GM23248 (cell line): ENCODE data around the gene HS6ST1. TPM values are rescaled to one million over a fixed set of nuclear protein-coding genes. Genes with fewer than 3 reads are reported as not detected.

ENCODE experiments used
- DNase-seq: peaks from one replicate; pipeline ENCODE4 v3.0.0-alpha.2; 2015
- H2AFZ ChIP-seq: fragments of 200-600 bp; sonication (generic); 2 replicates; pipeline ENCODE4 v1.6.1; 2016; ENCODE audit warnings: antibody characterized with exemption
- H3F3A ChIP-seq: fragments of 200-600 bp; sonication (generic); 2 replicates; pipeline ENCODE4 v1.6.1; 2016; ENCODE audit warnings: mild to moderate bottlenecking, antibody characterized with exemption, mixed run types; ENCODE audit not compliant: insufficient read depth
- H3K27ac ChIP-seq: fragments of 200-600 bp; sonication (generic); 2 replicates; pipeline ENCODE4 v1.5.1; 2016; ENCODE audit warnings: mild to moderate bottlenecking
- H3K27me3 ChIP-seq: fragments of 200-600 bp; sonication (generic); replicated peaks from 2 replicates; pipeline ENCODE4 v1.6.1; 2016; ENCODE audit warnings: mild to moderate bottlenecking; ENCODE audit not compliant: insufficient read depth
- H3K36me3 ChIP-seq: fragments of 200-600 bp; sonication (generic); 2 replicates; pipeline ENCODE4 v1.6.1; 2016; ENCODE audit warnings: low read depth, mild to moderate bottlenecking
- H3K4me1 ChIP-seq: fragments of 200-600 bp; sonication (generic); 2 replicates; pipeline ENCODE4 v1.6.1; 2016; ENCODE audit warnings: mild to moderate bottlenecking; ENCODE audit not compliant: insufficient read depth
- H3K4me2 ChIP-seq: fragments of 200-600 bp; sonication (generic); one replicate; pipeline ENCODE4 v1.6.1; 2016; ENCODE audit warnings: mild to moderate bottlenecking; ENCODE audit not compliant: unreplicated experiment
- H3K4me3 ChIP-seq: fragments of 200-600 bp; sonication (generic); 2 replicates; pipeline ENCODE4 v1.5.1; 2016; ENCODE audit warnings: mild to moderate bottlenecking
- H3K79me2 ChIP-seq: fragments of 200-600 bp; sonication (generic); 2 replicates; pipeline ENCODE4 v1.6.1; 2016; ENCODE audit warnings: mild to moderate bottlenecking; ENCODE audit not compliant: insufficient read depth
- H3K9ac ChIP-seq: fragments of 200-600 bp; sonication (generic); 2 replicates; pipeline ENCODE4 v1.6.1; 2016; ENCODE audit warnings: mild to moderate bottlenecking
- H3K9me2 ChIP-seq: fragments of 200-600 bp; sonication (generic); 2 replicates; pipeline ENCODE4 v1.6.1; 2016; ENCODE audit warnings: mixed run types, mild to moderate bottlenecking, moderate library complexity; ENCODE audit not compliant: insufficient read depth
- H3K9me3 ChIP-seq: fragments of 200-600 bp; sonication (generic); one replicate; pipeline ENCODE4 v1.6.1; 2017; ENCODE audit warnings: low read depth
- H4K20me1 ChIP-seq: fragments of 200-600 bp; sonication (generic); 2 replicates; pipeline ENCODE4 v1.6.0; 2016; ENCODE audit not compliant: insufficient read depth
- EZH2 ChIP-seq: fragments of 200-600 bp; sonication (generic); IDR thresholded peaks from 2 replicates; pipeline ENCODE4 v1.6.1; 2018; ENCODE audit warnings: antibody characterized with exemption, mild to moderate bottlenecking; ENCODE audit not compliant: insufficient read depth, poor library complexity, severe bottlenecking
- EZH2phosphoT487 ChIP-seq: fragments of 200-600 bp; sonication (generic); IDR thresholded peaks from 2 replicates; pipeline ENCODE4 v1.6.1; 2018; ENCODE audit warnings: antibody characterized with exemption, moderate library complexity, mild to moderate bottlenecking, low read depth; ENCODE audit not compliant: insufficient read depth
- WGBS, 2 experiments: methylation state at CpG; one replicate each; pipeline ENCODE4 v1.1.6; 2015 to 2017; ENCODE audit warnings: low lambda C conversion rate in 2 of 2, low coverage in 1 of 2; ENCODE audit errors: missing lambda C conversion rate in 2 of 2; 5-methylcytosine and 5-hydroxymethylcytosine counted together
- in situ Hi-C: fragments of 300-500 bp; cut with MboI; formaldehyde crosslinking; loops from 2 replicates; pipeline ENCODE4 v1.15.0; 2020
- polyA plus RNA-seq: library from polyadenylated mRNA; unstranded; fragments of >200 nt; fragmentation: Nextera tagmentation; extraction: Ambion mirVana; gene quantifications from 2 replicates; pipeline ENCODE4 v1.2.1, GENCODE V29; 2016
- total RNA-seq: library from RNA; depleted of rRNA; stranded (reverse); fragments of >200 nt; shearing (Covaris generic); gene quantifications from 2 replicates; pipeline ENCODE4 v1.2.3, GENCODE V29; 2014

The HS6ST1 gene
- total and polyA plus RNA-seq, 2 experiments from 2014 or later = 3.3 to 27.3 TPM

DNA sequence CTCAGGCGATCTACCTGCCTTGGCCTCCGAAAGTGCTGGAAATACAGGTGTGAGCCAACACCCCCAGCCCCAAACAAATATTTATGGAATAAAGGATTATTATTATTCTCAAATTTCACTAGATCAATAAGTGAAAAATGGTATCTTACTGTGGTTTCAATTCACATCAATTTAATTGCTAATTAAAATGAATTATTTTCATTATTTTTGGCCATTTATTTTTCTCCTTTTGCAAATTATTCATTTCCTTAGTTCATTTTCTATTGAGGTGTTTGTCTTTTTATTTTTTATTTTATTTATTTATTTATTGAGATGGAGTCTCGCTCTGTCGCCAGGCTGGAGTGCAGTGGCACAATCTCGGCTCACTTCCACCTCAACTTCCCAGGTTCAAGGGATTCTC, 11.9 kb upstream of the HS6ST1 start:
- no peaks in the 10 kb centered on the region for H3K79me2 ChIP-seq
- no peak overlapping the region for H2AFZ ChIP-seq
- no peak overlapping the region for H3K4me3 ChIP-seq
- WGBS, 2 experiments = 94 to 97% methylated on average over 5 of the region's 5 CpGs
- H3K9me2 ChIP-seq = no peaks in the 10 kb centered on the region
- TF ChIP-seq EZH2phosphoT487 (no peak), EZH2 (no peak)
- no peak overlapping the region for H3K27ac ChIP-seq
- no peaks in the 10 kb centered on the region for H3K36me3 ChIP-seq
- no peak overlapping the region for H3K9ac ChIP-seq
- no peaks in the 10 kb centered on the region for H3K27me3 ChIP-seq
- no peak overlapping the region for H3K4me2 ChIP-seq
- H4K20me1 ChIP-seq = no peaks in the 10 kb centered on the region
- peaks cover 7% of the 10 kb centered on the region; the same call in 1 of the 2 replicates for H3F3A ChIP-seq
- no peak for DNase-seq
- H3K9me3 ChIP-seq = no peaks in the 10 kb centered on the region
- 0 out of 2 replicates have a peak, but pooled peaks cover 6% of the 10 kb centered on the region for H3K4me1 ChIP-seq
- in situ Hi-C loops = loop anchor here (25.0 kb wide), 1 partner anchor 407 kb away; no protein-coding TSS in a partner anchor

GRCh38 chr2:128329607-128330006, 10.9 kb upstream of the HS6ST1 start:
- H3K27me3 ChIP-seq = no peaks in the 10 kb centered on the region
- H3K4me3 ChIP-seq = no peak overlapping the region
- H3K4me2 ChIP-seq = no peak overlapping the region
- no peaks in the 10 kb centered on the region for H3K9me2 ChIP-seq
- TF ChIP-seq EZH2phosphoT487 (no peak), EZH2 (no peak)
- no peak overlapping the region for H3K9ac ChIP-seq
- no peaks in the 10 kb centered on the region for H3K79me2 ChIP-seq
- H3F3A ChIP-seq = peaks cover 7% of the 10 kb centered on the region; the same call in 1 of the 2 replicates
- H3K27ac ChIP-seq = peak overlapping the region; percentile 42; the same call in 1 of the 2 replicates
- H4K20me1 ChIP-seq = no peaks in the 10 kb centered on the region
- no peaks in the 10 kb centered on the region for H3K9me3 ChIP-seq
- H3K36me3 ChIP-seq = no peaks in the 10 kb centered on the region
- H2AFZ ChIP-seq = peak overlapping the region; percentile 35; the same call in 1 of the 2 replicates
- in situ Hi-C loops = loop anchor here (25.0 kb wide), 1 partner anchor 408 kb away; no protein-coding TSS in a partner anchor
- WGBS, 2 experiments = 43 to 52% methylated on average over 6 of the region's 6 CpGs
- DNase-seq = peak; percentile 72
- H3K4me1 ChIP-seq = 0 out of 2 replicates have a peak, but pooled peaks cover 6% of the 10 kb centered on the region

DNA sequence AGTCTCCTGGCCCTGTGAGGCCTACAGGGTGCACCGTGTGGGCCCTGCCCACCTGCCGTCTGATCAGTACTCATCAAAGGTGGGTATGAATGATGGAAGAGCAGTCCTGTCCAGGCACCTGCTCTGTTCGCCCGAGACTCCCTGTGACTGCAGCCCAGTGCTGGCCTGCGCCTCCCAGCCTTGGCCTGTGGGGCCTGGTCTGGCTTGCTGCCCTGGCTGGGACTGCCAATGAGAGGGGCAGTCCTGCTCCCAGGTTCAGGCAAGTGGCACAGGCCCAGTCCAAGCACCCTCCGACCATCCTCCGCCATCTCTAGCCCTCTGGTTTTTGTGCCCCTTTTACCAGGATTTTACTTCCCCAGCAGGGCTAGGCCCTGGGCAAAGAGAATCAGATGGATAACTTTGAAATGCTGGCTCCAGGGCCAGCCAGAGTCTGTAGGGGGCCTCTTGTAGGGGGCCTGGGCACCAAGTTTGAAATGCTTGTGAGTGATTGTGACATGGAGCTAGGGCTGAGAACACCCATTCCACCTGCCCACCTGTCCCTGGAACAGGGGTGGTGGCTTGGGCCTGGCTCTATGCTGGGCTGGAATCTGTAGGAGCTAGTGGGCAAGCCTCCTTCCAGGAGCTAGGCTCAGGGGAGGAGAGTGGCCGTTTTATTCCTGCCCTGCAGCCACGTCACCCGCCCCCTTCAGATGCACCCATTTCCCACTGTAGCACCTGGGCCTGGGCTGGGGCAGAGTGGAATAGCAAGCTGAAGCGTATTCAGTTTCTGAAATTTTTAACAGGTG, 8.7 kb upstream of the HS6ST1 start:
- H2AFZ ChIP-seq = no peak overlapping the region
- no peak overlapping the region for H3K4me2 ChIP-seq
- H3F3A ChIP-seq = peaks cover 7% of the 10 kb centered on the region; the same call in 1 of the 2 replicates
- H3K9me2 ChIP-seq = no peaks in the 10 kb centered on the region
- no peak overlapping the region for H3K4me3 ChIP-seq
- in situ Hi-C loops = loop anchor here (25.0 kb wide), 1 partner anchor 410 kb away; no protein-coding TSS in a partner anchor
- DNase-seq = no peak
- no peak for TF ChIP-seq EZH2
- TF ChIP-seq EZH2phosphoT487 = no peak
- H3K27ac ChIP-seq = no peak overlapping the region
- WGBS, 2 experiments = 90% methylated on average over 11 of the region's 11 CpGs
- no peaks in the 10 kb centered on the region for H3K36me3 ChIP-seq
- H3K4me1 ChIP-seq = 0 out of 2 replicates have a peak, but pooled peaks cover 6% of the 10 kb centered on the region
- H3K9me3 ChIP-seq = no peaks in the 10 kb centered on the region
- H3K27me3 ChIP-seq = no peaks in the 10 kb centered on the region
- no peaks in the 10 kb centered on the region for H3K79me2 ChIP-seq
- no peaks in the 10 kb centered on the region for H4K20me1 ChIP-seq
- no peak overlapping the region for H3K9ac ChIP-seq

GRCh38 chr2:128326346-128326745, 7.7 kb upstream of the HS6ST1 start:
- no peak overlapping the region for H3K4me3 ChIP-seq
- no peak overlapping the region for H3K9ac ChIP-seq
- no peaks in the 10 kb centered on the region for H3K27me3 ChIP-seq
- TF ChIP-seq EZH2phosphoT487 (no peak), EZH2 (no peak)
- no peak overlapping the region for H3K27ac ChIP-seq
- WGBS, 2 experiments = 89 to 93% methylated on average over 4 of the region's 4 CpGs
- no peak overlapping the region for H2AFZ ChIP-seq
- H3K4me1 ChIP-seq = 0 out of 2 replicates have a peak, but pooled peaks cover 6% of the 10 kb centered on the region
- H3F3A ChIP-seq = peaks cover 7% of the 10 kb centered on the region; the same call in 1 of the 2 replicates
- H3K79me2 ChIP-seq = no peaks in the 10 kb centered on the region
- H3K4me2 ChIP-seq = no peak overlapping the region
- no peaks in the 10 kb centered on the region for H3K9me2 ChIP-seq
- H4K20me1 ChIP-seq = no peaks in the 10 kb centered on the region
- H3K9me3 ChIP-seq = no peaks in the 10 kb centered on the region
- no peaks in the 10 kb centered on the region for H3K36me3 ChIP-seq
- in situ Hi-C loops = loop anchor here (25.0 kb wide), 1 partner anchor 411 kb away; no protein-coding TSS in a partner anchor
- no peak for DNase-seq
